ENCODE measurements around the gene FAM131A.

The FAM131A gene, protein sequence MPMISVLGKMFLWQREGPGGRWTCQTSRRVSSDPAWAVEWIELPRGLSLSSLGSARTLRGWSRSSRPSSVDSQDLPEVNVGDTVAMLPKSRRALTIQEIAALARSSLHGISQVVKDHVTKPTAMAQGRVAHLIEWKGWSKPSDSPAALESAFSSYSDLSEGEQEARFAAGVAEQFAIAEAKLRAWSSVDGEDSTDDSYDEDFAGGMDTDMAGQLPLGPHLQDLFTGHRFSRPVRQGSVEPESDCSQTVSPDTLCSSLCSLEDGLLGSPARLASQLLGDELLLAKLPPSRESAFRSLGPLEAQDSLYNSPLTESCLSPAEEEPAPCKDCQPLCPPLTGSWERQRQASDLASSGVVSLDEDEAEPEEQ

DNA sequence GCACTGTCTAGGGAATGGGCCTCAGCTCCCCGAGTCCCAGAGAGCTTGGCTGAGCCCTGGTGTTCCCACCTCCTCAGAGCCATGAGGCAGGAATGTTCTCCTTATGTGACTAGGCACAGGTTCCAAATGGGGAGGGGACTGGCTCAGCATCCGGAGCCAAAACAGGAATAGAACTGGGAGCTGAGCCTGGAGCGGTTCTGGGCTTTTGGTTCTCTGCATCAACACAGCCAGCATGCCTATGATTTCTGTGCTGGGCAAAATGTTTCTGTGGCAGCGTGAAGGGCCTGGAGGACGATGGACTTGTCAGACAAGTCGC is at the start of gene FAM131A:
Gene FAM131A, plus strand, starts transcription at position 202 of the 316 bp plus-strand sequence. Its CDS starts 31 bp downstream, at position 233.
- in situ Hi-C loops (cut with MboI; ENCODE audit: low pct_unique_long_range_greater_than_20kb, low sequenced_read_pairs) = no loop called here
- no peak for DNase-seq

DNA sequence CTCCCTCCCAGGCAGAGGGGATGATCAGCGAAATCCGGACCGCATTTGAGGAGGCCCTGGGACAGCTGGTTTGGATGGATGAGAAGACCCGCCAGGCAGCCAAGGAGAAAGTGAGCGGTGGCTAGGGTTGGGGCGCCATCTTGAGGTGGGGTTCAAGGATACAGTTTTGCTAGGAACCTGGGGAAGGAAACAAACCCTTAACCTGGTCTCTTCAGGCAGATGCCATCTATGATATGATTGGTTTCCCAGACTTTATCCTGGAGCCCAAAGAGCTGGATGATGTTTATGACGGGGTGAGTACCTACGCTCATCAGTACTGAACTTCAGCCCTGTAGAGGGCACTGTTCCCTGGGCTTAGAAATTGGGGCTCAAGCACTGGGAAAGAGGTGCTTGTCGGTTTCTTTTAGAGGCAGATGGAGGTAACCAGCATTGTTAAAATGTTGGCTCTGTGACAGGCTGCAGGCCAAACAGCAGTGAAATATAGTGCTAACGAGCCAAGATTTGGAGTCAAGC is 47.9 kb upstream of the FAM131A start:
- in situ Hi-C loops (cut with MboI; ENCODE audit: low pct_unique_long_range_greater_than_20kb, low sequenced_read_pairs) = loop anchor here (25.0 kb wide), 1 partner anchor 402 kb away; the partner anchor contains the start of gene PARL
- peak; percentile 83 for DNase-seq

DNA sequence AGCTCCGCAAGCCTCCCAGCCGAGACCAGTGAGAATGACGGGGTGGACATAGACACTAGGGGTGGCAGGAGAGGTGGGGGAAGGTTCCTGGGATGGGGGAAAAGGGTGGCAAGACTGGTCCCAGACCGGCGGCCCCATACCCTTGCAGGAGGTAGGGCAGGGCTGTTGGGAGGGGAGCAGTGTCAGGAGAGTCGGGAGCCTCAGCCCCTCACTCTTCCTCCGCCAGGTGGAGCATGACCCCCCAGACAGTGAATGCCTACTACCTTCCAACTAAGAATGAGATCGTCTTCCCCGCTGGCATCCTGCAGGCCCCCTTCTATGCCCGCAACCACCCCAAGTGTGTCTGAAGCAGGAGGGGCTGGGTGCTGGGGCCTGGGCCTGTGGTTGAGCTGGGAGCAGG is 47.1 kb upstream of the FAM131A start:
- DNase-seq = no peak
- in situ Hi-C loops (cut with MboI; ENCODE audit: low pct_unique_long_range_greater_than_20kb, low sequenced_read_pairs) = loop anchor here (25.0 kb wide), 1 partner anchor 403 kb away; the partner anchor contains the start of gene PARL

DNA sequence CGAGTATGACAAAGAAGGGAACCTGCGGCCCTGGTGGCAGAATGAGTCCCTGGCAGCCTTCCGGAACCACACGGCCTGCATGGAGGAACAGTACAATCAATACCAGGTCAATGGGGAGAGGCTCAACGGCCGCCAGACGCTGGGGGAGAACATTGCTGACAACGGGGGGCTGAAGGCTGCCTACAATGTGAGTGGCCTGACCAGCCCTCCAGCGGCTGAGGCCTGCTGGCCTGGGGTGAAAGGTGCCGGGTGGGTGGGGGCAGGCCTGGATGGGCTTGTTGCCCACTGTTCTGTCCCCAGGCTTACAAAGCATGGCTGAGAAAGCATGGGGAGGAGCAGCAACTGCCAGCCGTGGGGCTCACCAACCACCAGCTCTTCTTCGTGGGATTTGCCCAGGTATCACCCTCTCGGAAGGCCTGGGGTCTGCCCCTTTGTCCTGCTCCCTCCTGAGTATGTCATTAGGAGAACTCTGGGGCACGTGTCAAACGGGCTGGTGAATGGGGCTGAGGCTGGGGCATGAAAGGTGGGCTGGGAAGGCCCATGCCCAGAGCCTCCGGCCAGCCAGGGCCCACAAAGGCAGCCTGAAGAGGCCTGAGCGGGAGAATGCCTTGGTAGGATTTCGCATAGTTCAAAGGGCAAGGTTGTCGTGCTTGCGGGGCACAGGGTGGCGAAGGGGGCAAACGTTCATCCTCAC is 46.2 kb upstream of the FAM131A start:
- in situ Hi-C loops (cut with MboI; ENCODE audit: low pct_unique_long_range_greater_than_20kb, low sequenced_read_pairs) = loop anchor here (25.0 kb wide), 1 partner anchor 404 kb away; the partner anchor contains the start of gene PARL

DNA sequence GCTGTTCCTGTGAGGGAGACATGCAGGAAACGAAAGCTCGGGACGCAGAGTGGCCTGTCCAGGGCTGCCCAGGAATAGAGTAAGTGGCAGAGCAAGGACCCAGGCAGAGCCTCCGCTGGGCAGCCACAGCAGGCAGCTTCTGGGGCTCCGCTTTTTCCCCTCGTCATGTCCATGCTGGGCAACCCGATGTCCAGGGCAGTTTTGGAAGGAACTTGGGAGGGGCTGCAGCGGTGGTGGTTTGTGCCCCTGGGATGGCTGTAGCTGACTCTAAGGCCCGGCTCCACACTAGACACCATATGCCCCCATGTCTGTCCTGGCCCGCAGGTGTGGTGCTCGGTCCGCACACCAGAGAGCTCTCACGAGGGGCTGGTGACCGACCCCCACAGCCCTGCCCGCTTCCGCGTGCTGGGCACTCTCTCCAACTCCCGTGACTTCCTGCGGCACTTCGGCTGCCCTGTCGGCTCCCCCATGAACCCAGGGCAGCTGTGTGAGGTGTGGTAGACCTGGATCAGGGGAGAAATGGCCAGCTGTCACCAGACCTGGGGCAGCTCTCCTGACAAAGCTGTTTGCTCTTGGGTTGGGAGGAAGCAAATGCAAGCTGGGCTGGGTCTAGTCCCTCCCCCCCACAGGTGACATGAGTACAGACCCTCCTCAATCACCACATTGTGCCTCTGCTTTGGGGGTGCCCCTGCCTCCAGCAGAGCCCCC is 45.5 kb upstream of the FAM131A start:
- DNase-seq = no peak
- in situ Hi-C loops (cut with MboI; ENCODE audit: low pct_unique_long_range_greater_than_20kb, low sequenced_read_pairs) = loop anchor here (25.0 kb wide), 1 partner anchor 405 kb away; the partner anchor contains the start of gene PARL

More for the DNA sequence above, 46.2 kb upstream of the FAM131A start:
- DNase-seq = no peak

DNA sequence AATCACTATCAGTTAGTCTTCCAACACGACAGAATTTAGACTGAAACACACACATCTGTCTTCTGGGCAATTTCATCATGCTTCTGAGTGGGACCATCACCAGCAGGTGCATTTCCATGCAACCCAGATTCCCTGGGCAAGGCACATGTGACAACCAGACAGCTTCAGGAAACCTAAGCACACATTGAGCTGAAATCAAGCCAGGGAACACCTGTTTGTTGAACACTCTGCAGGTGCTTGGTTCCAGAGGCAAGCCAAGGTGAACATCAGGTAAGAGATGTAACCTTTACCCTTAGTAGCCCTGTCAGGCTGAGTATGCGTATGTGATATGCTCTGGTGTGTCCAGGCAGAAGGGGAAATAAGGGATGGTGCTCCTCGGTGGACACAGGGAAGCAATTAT is 41.6 kb upstream of the FAM131A start:
- no peak for DNase-seq
- in situ Hi-C loops (cut with MboI; ENCODE audit: low pct_unique_long_range_greater_than_20kb, low sequenced_read_pairs) = loop anchor here (25.0 kb wide), 1 partner anchor 408 kb away; the partner anchor contains the start of gene PARL

DNA sequence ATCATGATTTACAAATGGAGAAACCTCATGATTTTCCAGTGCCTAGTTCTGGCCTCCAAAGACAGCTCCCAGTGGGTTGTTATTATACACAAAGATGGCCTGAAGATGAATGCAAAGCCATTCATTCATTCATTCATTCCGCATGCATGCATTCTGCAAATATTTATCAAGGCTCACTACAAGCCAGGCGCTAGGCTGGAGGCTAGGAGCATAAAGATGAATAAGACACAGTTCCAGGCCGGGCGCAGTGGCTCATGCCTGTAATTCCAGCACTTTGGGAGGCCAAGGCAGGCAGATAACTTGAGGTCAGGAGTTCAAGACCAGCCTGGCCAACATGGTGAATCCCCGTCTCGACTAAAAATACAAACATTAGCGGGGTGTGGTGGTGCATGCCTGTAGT is 40.8 kb upstream of the FAM131A start:
- DNase-seq = no peak
- in situ Hi-C loops (cut with MboI; ENCODE audit: low pct_unique_long_range_greater_than_20kb, low sequenced_read_pairs) = loop anchor here (25.0 kb wide), 1 partner anchor 409 kb away; the partner anchor contains the start of gene PARL

DNA sequence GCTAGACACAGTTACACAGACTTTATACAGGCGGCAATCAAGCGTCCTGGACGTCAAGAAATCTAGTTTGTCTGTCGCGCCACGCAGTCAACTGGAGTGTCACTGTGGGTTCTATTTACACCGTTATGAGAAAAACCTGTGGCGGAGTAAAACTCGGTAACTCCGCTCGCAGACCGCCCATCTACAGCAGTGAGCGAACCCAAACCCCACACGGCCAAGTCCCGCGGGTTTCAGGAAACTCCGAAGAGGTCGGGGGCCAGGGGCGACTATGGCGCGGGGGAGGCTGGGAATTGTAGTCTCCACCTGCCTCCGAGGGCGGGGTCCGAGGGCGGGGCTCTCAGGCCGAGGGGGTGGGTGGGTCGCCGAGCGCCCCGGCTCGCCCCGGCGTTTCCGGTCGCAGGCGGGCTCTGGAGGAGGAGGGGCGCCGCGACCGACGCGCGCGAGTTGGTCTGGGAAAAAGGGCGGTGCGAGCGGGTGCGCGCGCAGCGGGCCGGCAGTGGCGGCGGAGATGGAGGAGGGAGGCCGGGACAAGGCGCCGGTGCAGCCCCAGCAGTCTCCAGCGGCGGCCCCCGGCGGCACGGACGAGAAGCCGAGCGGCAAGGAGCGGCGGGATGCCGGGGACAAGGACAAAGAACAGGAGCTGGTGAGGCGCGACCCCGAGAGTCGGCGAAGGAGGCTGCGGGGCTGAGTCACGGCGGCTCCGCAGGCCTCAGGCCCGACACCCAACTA is 38.5 kb upstream of the FAM131A start, which contains the start of gene PSMD2:
Gene PSMD2, plus strand, starts transcription at position 483 of the 729 bp plus-strand sequence. Its CDS starts 26 bp downstream, at position 509.
- peak; percentile 92 for DNase-seq
- in situ Hi-C loops (cut with MboI; ENCODE audit: low pct_unique_long_range_greater_than_20kb, low sequenced_read_pairs) = loop anchor here (25.0 kb wide), 1 partner anchor 412 kb away; the partner anchor contains the start of gene PARL

DNA sequence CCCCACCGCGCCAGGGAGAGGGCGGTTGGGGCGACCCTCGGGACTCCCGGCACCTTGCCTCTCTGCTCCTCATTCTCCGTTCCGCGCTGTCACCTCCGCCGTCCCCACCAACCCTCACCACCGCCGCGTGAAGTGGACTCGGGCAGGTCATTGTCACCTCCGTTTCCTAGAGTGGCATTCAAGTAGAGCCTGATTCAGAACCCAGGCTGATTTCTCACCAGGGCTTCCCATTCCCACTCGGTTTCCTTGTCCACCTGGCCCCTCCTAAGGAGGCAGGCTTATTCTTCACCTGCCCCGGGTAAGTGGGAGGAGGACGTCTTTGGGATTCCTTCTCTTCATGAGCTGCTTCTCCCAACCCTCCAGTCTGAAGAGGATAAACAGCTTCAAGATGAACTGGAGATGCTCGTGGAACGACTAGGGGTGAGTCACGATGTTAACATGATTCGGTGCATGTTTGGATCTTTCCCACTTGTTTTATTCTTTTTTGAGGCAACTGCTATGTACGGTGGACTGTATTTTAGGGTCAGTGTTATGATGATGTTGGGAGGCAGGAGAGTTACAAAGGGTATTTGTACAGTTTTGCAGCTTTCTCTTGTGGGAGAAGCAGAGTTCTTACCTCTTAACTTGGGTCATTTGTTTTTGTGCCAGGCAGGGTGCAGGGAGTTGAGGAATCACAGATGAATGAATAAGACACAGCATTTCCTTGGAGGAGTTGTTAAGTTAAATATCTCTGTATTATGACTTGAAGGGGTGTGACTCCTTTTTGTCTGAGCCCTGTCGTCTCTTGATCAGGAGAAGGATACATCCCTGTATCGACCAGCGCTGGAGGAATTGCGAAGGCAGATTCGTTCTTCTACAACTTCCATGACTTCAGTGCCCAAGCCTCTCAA is 37.7 kb upstream of the FAM131A start:
- in situ Hi-C loops (cut with MboI; ENCODE audit: low pct_unique_long_range_greater_than_20kb, low sequenced_read_pairs) = loop anchor here (25.0 kb wide), 1 partner anchor 412 kb away; the partner anchor contains the start of gene PARL
- DNase-seq = no peak

DNA sequence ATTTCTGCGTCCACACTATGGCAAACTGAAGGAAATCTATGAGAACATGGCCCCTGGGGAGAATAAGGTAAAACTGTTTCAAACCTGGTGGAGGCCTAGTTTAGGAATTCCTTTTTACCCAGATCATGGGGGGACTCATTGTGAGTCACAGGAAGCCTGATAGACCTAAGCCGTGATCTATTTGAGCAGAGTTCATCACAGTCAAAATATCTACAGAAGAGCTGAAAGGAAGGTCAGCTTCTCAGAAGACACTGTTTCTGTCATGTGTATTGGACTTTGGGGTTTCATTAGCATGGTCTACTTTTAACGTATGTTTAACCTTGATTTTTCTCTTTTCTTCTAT is 37.1 kb upstream of the FAM131A start:
- DNase-seq = no peak
- in situ Hi-C loops (cut with MboI; ENCODE audit: low pct_unique_long_range_greater_than_20kb, low sequenced_read_pairs) = no loop called here

DNA sequence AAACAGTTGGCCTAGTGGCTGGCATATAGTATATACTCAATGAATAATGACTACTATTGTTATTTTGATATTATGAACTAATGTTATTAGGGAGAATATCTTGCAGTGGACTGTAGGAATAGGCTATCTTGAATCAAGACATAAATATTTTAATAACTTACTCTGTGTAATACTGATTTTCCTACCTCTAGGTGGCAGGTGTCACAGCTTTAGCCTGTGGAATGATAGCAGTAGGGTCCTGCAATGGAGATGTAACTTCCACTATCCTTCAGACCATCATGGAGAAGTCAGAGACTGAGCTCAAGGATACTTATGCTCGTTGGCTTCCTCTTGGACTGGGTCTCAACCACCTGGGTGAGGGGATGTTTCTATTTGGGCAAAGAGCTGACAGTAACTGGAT is 31.8 kb upstream of the FAM131A start:
- peak; percentile 21 for DNase-seq
- in situ Hi-C loops (cut with MboI; ENCODE audit: low pct_unique_long_range_greater_than_20kb, low sequenced_read_pairs) = no loop called here

DNA sequence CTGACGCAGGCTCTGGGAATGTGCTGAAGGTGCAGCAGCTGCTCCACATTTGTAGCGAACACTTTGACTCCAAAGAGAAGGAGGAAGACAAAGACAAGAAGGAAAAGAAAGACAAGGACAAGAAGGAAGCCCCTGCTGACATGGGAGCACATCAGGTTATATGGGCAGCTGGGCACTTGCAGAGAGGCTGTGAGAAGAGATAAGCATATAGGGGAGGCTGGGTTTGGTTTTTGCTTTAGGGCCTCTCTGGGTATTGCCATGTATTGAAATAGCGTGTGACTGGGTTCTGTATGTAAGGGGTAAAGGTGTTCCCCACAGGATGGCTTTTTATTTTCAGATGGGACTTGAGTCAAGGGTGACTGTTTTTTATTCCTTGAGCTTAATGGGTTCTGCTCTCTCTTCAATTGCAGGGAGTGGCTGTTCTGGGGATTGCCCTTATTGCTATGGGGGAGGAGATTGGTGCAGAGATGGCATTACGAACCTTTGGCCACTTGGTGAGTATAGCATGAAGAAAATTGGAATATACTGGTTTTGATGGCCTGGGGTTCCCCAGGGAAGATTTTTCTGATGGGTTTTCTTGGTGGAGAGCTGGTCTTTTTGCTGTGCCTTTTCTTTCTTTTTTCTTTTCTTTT is 30.9 kb upstream of the FAM131A start:
- no peak for DNase-seq
- in situ Hi-C loops (cut with MboI; ENCODE audit: low pct_unique_long_range_greater_than_20kb, low sequenced_read_pairs) = no loop called here

DNA sequence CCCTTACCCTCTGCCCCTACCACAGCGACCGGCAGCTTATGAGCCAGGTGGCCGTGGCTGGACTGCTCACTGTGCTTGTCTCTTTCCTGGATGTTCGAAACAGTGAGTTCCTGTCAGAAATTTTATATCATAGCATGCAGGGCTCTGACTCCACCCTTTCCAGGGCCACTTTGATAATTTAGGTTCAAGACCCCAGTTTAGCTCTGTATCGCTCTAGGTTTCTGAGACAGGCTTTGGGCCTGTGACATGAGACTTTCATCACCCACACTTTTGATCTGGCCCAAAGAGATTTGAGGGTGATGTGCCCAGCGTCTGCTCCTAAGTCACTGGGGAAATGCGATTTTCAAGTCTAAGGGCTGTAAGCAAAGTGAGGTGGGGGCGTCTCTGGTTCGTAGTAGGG is 29.5 kb upstream of the FAM131A start:
- no peak for DNase-seq
- in situ Hi-C loops (cut with MboI; ENCODE audit: low pct_unique_long_range_greater_than_20kb, low sequenced_read_pairs) = no loop called here

DNA sequence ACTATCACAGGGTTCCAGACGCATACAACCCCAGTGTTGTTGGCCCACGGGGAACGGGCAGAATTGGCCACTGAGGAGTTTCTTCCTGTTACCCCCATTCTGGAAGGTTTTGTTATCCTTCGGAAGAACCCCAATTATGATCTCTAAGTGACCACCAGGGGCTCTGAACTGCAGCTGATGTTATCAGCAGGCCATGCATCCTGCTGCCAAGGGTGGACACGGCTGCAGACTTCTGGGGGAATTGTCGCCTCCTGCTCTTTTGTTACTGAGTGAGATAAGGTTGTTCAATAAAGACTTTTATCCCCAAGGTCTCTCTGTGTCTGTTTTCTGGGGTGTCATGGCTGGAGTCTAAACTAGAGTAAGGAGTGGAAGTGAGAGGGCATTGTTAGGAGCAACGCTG is 28.7 kb upstream of the FAM131A start:
- in situ Hi-C loops (cut with MboI; ENCODE audit: low pct_unique_long_range_greater_than_20kb, low sequenced_read_pairs) = no loop called here
- DNase-seq = no peak

DNA sequence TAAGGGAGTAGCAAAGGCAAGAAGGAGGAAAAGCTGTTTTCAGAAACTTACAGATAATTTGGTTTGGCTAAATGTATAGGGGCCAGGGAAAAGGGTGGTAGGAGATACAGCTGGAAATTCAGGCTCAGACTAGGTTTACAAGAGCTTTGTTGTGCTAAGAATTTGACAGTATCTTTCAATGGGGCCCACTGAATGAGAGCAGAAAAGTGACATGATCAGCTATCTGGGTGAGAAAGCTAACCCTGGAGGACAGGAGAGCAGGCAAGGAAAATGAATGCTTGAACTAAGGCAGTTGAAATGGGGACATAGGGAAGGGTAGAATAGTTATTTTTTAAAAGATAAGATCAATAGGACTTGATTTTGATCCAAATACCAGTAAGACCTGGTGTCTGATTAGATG is 25.8 kb upstream of the FAM131A start:
- in situ Hi-C loops (cut with MboI; ENCODE audit: low pct_unique_long_range_greater_than_20kb, low sequenced_read_pairs) = no loop called here
- DNase-seq = no peak

DNA sequence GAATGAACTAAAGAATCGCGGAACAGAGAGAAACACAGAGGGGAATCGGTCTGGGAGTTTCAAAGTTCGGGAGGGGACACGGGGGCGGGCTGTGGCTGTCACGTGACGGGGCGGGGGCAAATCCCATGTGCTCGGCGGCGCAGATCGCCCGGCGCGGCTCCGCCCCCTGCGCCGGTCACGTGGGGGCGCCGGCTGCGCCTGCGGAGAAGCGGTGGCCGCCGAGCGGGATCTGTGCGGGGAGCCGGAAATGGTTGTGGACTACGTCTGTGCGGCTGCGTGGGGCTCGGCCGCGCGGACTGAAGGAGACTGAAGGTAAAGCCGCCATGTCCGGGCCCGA is 23.1 kb upstream of the FAM131A start, which contains the start of gene EIF4G1:
Gene EIF4G1, plus strand, starts transcription at position 244 of the 337 bp plus-strand sequence. CDS start 1,191 bp downstream, outside the sequence.
- in situ Hi-C loops (cut with MboI; ENCODE audit: low pct_unique_long_range_greater_than_20kb, low sequenced_read_pairs) = no loop called here
- DNase-seq = peak; percentile 90
